AG10803 (cell line): ENCODE data around the gene SPATA21.

Experiments
- DNase-seq: peaks from one replicate; pipeline ENCODE4 v3.0.0; 2010; ENCODE audit warnings: low read depth
- H3K4me3 ChIP-seq: 2 replicates; pipeline ENCODE4 v1.5.1; 2011; ENCODE audit warnings: mild to moderate bottlenecking, low read length, control low read depth
- CTCF ChIP-seq: conservative IDR thresholded peaks from 2 replicates; pipeline ENCODE4 v1.5.1; 2011; ENCODE audit warnings: mild to moderate bottlenecking, low read length, control low read depth, inconsistent platforms

Gene SPATA21

GRCh38 chr1:16385659-16386453 lies 51.4 kb downstream of the SPATA21 start:
- no peak for DNase-seq
- no peak for TF ChIP-seq CTCF
- H3K4me3 ChIP-seq, result no peak overlapping the region

GRCh38 chr1:16383888-16384287 lies 53.3 kb downstream of the SPATA21 start:
- DNase-seq, result no peak
- no peak overlapping the region for H3K4me3 ChIP-seq
- TF ChIP-seq CTCF, result no peak

GRCh38 chr1:16380868-16381267 lies 56.4 kb downstream of the SPATA21 start:
- no peak for TF ChIP-seq CTCF
- no peak overlapping the region for H3K4me3 ChIP-seq
- no peak for DNase-seq

GRCh38 chr1:16378443-16378842 lies 58.8 kb downstream of the SPATA21 start:
- DNase-seq, result no peak
- H3K4me3 ChIP-seq, result no peak overlapping the region
- no peak for TF ChIP-seq CTCF

- DNase-seq, result no peak
- no peak for TF ChIP-seq CTCF
- H3K4me3 ChIP-seq, result no peak overlapping the region
Measured at GRCh38 chr1:16376971-16377370, 60.3 kb downstream of the SPATA21 start.

GRCh38 chr1:16375521-16376340 lies 61.5 kb downstream of the SPATA21 start:
- peak; percentile 66 for DNase-seq
- H3K4me3 ChIP-seq, result no peak overlapping the region
- no peak for TF ChIP-seq CTCF
